NCI-H2107 (cell line): ENCODE data around the gene ABHD17C.
"Not testable (repeated sequence)": the region's sequence is repeated elsewhere in the genome, so short reads cannot be mapped to it uniquely, and the experiment has no call there.

ENCODE experiments used
- DNase-seq: peaks from one replicate; lab custom pipeline; 2025; lab: John Stamatoyannopoulos, UW

ABHD17C gene

GRCh38 chr15:80695099-80695910 lies at the start of gene ABHD17C:
Gene ABHD17C (plus strand): TSS chr15:80695310. CDS start chr15:80695430, 120 bp downstream.
- no peak for DNase-seq

GRCh38 chr15:80645494-80646065 lies 49.5 kb upstream of the ABHD17C start:
- DNase-seq = no peak

- DNase-seq = not testable (repeated sequence)
Measured at GRCh38 chr15:80647424-80647823, 47.7 kb upstream of the ABHD17C start.

GRCh38 chr15:80654299-80654698 lies 40.8 kb upstream of the ABHD17C start:
- no peak for DNase-seq

- DNase-seq = no peak
Measured at GRCh38 chr15:80659375-80659774, 35.7 kb upstream of the ABHD17C start.

GRCh38 chr15:80660119-80660518 lies 35.0 kb upstream of the ABHD17C start:
- DNase-seq = no peak

GRCh38 chr15:80662129-80662528 lies 33.0 kb upstream of the ABHD17C start:
- no peak for DNase-seq

GRCh38 chr15:80662757-80663553 lies 32.2 kb upstream of the ABHD17C start:
- DNase-seq = no peak

GRCh38 chr15:80665151-80665550 lies 30.0 kb upstream of the ABHD17C start:
- no peak for DNase-seq

- no peak for DNase-seq
Measured at GRCh38 chr15:80667936-80668335, 27.2 kb upstream of the ABHD17C start.

- no peak for DNase-seq
Measured at GRCh38 chr15:80668546-80669236, 26.4 kb upstream of the ABHD17C start.

GRCh38 chr15:80669663-80670273 lies 25.3 kb upstream of the ABHD17C start:
- no peak for DNase-seq

GRCh38 chr15:80673561-80674244 lies 21.4 kb upstream of the ABHD17C start:
- DNase-seq = no peak

- DNase-seq = no peak
Measured at GRCh38 chr15:80674245-80674614, 20.9 kb upstream of the ABHD17C start.

- no peak for DNase-seq
Measured at GRCh38 chr15:80677041-80677440, 18.1 kb upstream of the ABHD17C start.

- DNase-seq = no peak
Measured at GRCh38 chr15:80679167-80679803, 15.8 kb upstream of the ABHD17C start.

- DNase-seq = no peak
Measured at GRCh38 chr15:80679804-80680175, 15.3 kb upstream of the ABHD17C start.

GRCh38 chr15:80682201-80682600 lies 12.9 kb upstream of the ABHD17C start:
- DNase-seq = no peak

GRCh38 chr15:80684697-80685096 lies 10.4 kb upstream of the ABHD17C start:
- DNase-seq = no peak

GRCh38 chr15:80685628-80686027 lies 9.5 kb upstream of the ABHD17C start:
- no peak for DNase-seq

GRCh38 chr15:80689294-80689693 lies 5.8 kb upstream of the ABHD17C start:
- no peak for DNase-seq
